Chondrocyte (in vitro differentiated cells): ENCODE measurements around the gene SH3BP5. TPM values are rescaled to one million over a fixed set of nuclear protein-coding genes. Genes with fewer than 3 reads are reported as not detected.

Experiments used
- DNase-seq: peaks from one replicate; pipeline ENCODE4 v3.0.0; 2021; ENCODE audit warnings: mixed read lengths, low spot score
- H3K27ac Mint-ChIP-seq: one replicate; pipeline ENCODE4 v1.8.0; 2021; ENCODE audit warnings: mild to moderate bottlenecking, moderate library complexity, mixed read lengths; ENCODE audit not compliant: unreplicated experiment
- H3K27me3 Mint-ChIP-seq: 2 replicates; pipeline ENCODE4 v1.8.0; 2021; ENCODE audit warnings: low read depth, mixed read lengths
- H3K36me3 Mint-ChIP-seq: 2 replicates; pipeline ENCODE4 v1.8.0; 2021; ENCODE audit warnings: low read depth, mixed read lengths
- H3K4me1 Mint-ChIP-seq: 2 replicates; pipeline ENCODE4 v1.8.0; 2021; ENCODE audit warnings: low read depth, mild to moderate bottlenecking, mixed read lengths
- H3K4me3 Mint-ChIP-seq: one replicate; pipeline ENCODE4 v1.8.0; 2021; ENCODE audit warnings: mild to moderate bottlenecking, moderate library complexity, mixed read lengths; ENCODE audit not compliant: unreplicated experiment
- H3K9me3 Mint-ChIP-seq: 2 replicates; pipeline ENCODE4 v1.8.0; 2021; ENCODE audit warnings: low read depth, mixed read lengths
- CTCF ChIP-seq: fragments of 200-600 bp; sonication (generic); IDR thresholded peaks from 2 replicates; pipeline ENCODE4 v1.5.0; 2021; ENCODE audit warnings: antibody characterized with exemption, mild to moderate bottlenecking, moderate library complexity
- total RNA-seq: library from RNA; stranded (reverse); gene quantifications from 3 replicates; pipeline ENCODE4 v1.2.1, GENCODE V29; 2021

The SH3BP5 gene
- total RNA-seq, 1 donor from 2014 or later = 13.5 TPM

- no peak overlapping the region for H3K27ac Mint-ChIP-seq
- H3K4me1 Mint-ChIP-seq = peaks cover 43% of the 10 kb centered on the region
- no peaks in the 10 kb centered on the region for H3K36me3 Mint-ChIP-seq
- no peaks in the 10 kb centered on the region for H3K27me3 Mint-ChIP-seq
- H3K9me3 Mint-ChIP-seq = no peaks in the 10 kb centered on the region
- DNase-seq = no peak
- no peak for TF ChIP-seq CTCF
- H3K4me3 Mint-ChIP-seq = no peak overlapping the region
Observed at GRCh38 chr3:15312550-15312949, 19.8 kb downstream of the SH3BP5 start.

- Mint-ChIP-seq H3K27me3 (no peaks in the 10 kb centered on the region), H3K4me3 (no peak overlapping the region), H3K36me3 (no peaks in the 10 kb centered on the region), H3K4me1 (peaks cover 30% of the 10 kb centered on the region), H3K27ac (peak overlapping the region; percentile 76), H3K9me3 (no peaks in the 10 kb centered on the region)
- no peak for TF ChIP-seq CTCF
- no peak for DNase-seq
Observed at GRCh38 chr3:15310491-15311370, 21.7 kb downstream of the SH3BP5 start.

- no peak for TF ChIP-seq CTCF
- Mint-ChIP-seq H3K36me3 (no peaks in the 10 kb centered on the region), H3K4me1 (peaks cover 28% of the 10 kb centered on the region), H3K27ac (peak overlapping the region; percentile 76), H3K4me3 (no peak overlapping the region), H3K9me3 (no peaks in the 10 kb centered on the region), H3K27me3 (no peaks in the 10 kb centered on the region)
- DNase-seq = no peak
Observed at GRCh38 chr3:15309662-15310335, 22.6 kb downstream of the SH3BP5 start.

- H3K27ac Mint-ChIP-seq = no peak overlapping the region
- no peak overlapping the region for H3K4me3 Mint-ChIP-seq
- H3K36me3 Mint-ChIP-seq = peaks cover 4% of the 10 kb centered on the region
- no peaks in the 10 kb centered on the region for H3K27me3 Mint-ChIP-seq
- TF ChIP-seq CTCF = no peak
- no peaks in the 10 kb centered on the region for H3K9me3 Mint-ChIP-seq
- peaks cover 21% of the 10 kb centered on the region for H3K4me1 Mint-ChIP-seq
- DNase-seq = no peak
Observed at GRCh38 chr3:15307580-15307979, 24.8 kb downstream of the SH3BP5 start.

GRCh38 chr3:15306979-15307359, 25.4 kb downstream of the SH3BP5 start:
- no peaks in the 10 kb centered on the region for H3K27me3 Mint-ChIP-seq
- H3K27ac Mint-ChIP-seq = no peak overlapping the region
- DNase-seq = no peak
- no peak for TF ChIP-seq CTCF
- H3K4me1 Mint-ChIP-seq = peaks cover 21% of the 10 kb centered on the region
- peaks cover 6% of the 10 kb centered on the region for H3K36me3 Mint-ChIP-seq
- H3K9me3 Mint-ChIP-seq = no peaks in the 10 kb centered on the region
- H3K4me3 Mint-ChIP-seq = no peak overlapping the region
